Measurements from ENCODE around the gene HDAC4. TPM values are rescaled to one million over a fixed set of nuclear protein-coding genes. Genes with fewer than 3 reads are reported as not detected.

Gene HDAC4
- total RNA-seq, 4 donors from 2014 or later = 30.2 to 103 (median 51.7) TPM

GRCh38 chr2:239311132-239312040, 89.4 kb downstream of the HDAC4 start:
- no peak for ATAC-seq (ENCODE audit: low FRiP score)
- DNase-seq (ENCODE audit: low spot score) = peak; percentile 18
- TF ChIP-seq CTCF (IDR thresholded peaks at IDR 0.05) = no peak

- DNase-seq (ENCODE audit: low spot score) = peak; percentile 21
- no peak for ATAC-seq (ENCODE audit: low FRiP score)
- TF ChIP-seq CTCF (IDR thresholded peaks at IDR 0.05) = no peak
These were observed 90.3 kb downstream of the HDAC4 start for GRCh38 chr2:239310401-239311061.

- DNase-seq (ENCODE audit: low spot score) = peak; percentile 18
- no peak for TF ChIP-seq CTCF (IDR thresholded peaks at IDR 0.05)
- no peak for ATAC-seq (ENCODE audit: low FRiP score)
These were observed 91.2 kb downstream of the HDAC4 start for GRCh38 chr2:239309398-239310245.

- TF ChIP-seq CTCF (IDR thresholded peaks at IDR 0.05) = no peak
- DNase-seq (ENCODE audit: low spot score) (no peak), ATAC-seq (ENCODE audit: low FRiP score) (peak; percentile 40)
These were observed 92.0 kb downstream of the HDAC4 start for GRCh38 chr2:239308661-239309397.

- DNase-seq (ENCODE audit: low spot score) (no peak), ATAC-seq (ENCODE audit: low FRiP score) (no peak)
- no peak for TF ChIP-seq CTCF (IDR thresholded peaks at IDR 0.05)
These were observed 92.8 kb downstream of the HDAC4 start for GRCh38 chr2:239307921-239308613.

GRCh38 chr2:239307221-239307569, 93.6 kb downstream of the HDAC4 start:
- TF ChIP-seq CTCF (IDR thresholded peaks at IDR 0.05) = no peak
- no peak for DNase-seq (ENCODE audit: low spot score)
- ATAC-seq (ENCODE audit: low FRiP score) = no peak
